ENCODE data around the gene EEF1B2. TPM values are rescaled to one million over a fixed set of nuclear protein-coding genes. Genes with fewer than 3 reads are reported as not detected.

Gene EEF1B2
- total RNA-seq, 3 donors from 2014 or later, result 359 to 563 (median 425) TPM

DNA sequence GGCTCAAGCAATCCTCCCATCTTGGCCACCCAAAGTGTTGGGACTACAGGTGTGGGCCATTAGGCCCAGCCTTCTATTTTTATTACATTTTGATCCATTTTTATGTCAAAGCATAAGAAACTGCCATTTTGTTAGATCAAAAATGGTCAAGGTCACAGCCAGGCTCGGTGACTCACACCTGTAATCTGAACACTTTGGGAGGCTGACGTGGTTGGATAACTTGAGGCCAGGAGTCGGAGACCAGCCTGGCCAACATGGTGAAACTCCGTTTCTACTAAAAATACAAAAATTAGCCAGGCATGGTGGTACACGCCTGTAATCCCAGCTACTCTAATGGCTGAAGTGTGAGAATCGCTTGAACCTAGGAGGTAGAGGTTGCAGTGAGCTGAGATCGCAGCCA is 49.2 kb downstream of the EEF1B2 start:
- Histone ChIP-seq H3K9me3 (no peaks in the 10 kb centered on the region), H3K36me3 (no peaks in the 10 kb centered on the region), H3K27me3 (no peaks in the 10 kb centered on the region), H3K4me3 (no peak overlapping the region), H3K4me1 (no peaks in the 10 kb centered on the region), H3K27ac (no peak overlapping the region)
- TF ChIP-seq, protein P1, sequence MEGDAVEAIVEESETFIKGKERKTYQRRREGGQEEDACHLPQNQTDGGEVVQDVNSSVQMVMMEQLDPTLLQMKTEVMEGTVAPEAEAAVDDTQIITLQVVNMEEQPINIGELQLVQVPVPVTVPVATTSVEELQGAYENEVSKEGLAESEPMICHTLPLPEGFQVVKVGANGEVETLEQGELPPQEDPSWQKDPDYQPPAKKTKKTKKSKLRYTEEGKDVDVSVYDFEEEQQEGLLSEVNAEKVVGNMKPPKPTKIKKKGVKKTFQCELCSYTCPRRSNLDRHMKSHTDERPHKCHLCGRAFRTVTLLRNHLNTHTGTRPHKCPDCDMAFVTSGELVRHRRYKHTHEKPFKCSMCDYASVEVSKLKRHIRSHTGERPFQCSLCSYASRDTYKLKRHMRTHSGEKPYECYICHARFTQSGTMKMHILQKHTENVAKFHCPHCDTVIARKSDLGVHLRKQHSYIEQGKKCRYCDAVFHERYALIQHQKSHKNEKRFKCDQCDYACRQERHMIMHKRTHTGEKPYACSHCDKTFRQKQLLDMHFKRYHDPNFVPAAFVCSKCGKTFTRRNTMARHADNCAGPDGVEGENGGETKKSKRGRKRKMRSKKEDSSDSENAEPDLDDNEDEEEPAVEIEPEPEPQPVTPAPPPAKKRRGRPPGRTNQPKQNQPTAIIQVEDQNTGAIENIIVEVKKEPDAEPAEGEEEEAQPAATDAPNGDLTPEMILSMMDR (IDR thresholded peaks at IDR 0.05), result no peak
- TF ChIP-seq POLR2AphosphoS5 (IDR thresholded peaks at IDR 0.05) (no peak), POLR2A (IDR thresholded peaks at IDR 0.05) (no peak)
- DNase-seq (ENCODE audit: low spot score in 2 of 2), result no peak
- intact Hi-C loops (cut with DNase I; ENCODE audit: low total_unique reads), result no loop called here

DNA sequence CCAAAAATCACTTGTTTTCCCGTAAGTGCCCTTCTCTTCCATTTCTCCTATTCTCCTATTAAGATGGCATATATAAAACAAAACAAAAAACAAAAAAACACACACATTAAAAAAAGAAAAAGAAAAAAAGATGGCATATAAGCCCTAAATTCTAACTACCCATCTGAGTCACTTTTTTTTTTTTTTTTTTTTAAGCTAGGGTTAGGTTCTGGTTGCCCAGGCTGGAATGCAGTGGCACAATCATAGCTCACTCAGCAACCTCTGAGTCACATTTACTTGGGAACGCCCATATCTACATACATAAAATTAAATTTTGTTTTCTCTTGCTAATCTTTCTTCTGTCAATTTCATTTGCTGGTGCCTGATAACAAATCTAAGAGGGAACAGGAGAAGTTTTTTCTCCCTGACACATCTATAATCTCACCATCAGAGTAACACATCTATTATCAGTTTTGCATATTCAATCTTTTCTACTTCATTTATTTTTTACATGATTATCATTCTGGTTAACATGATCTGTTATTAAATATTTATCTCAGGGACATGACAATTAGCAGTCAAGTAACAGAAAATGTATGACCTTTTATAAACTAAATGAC is 52.1 kb downstream of the EEF1B2 start:
- intact Hi-C loops (cut with DNase I; ENCODE audit: low total_unique reads), result no loop called here
- no peak for TF ChIP-seq POLR2AphosphoS5 (IDR thresholded peaks at IDR 0.05)
- H3K9me3 ChIP-seq, result no peaks in the 10 kb centered on the region

More for the DNA sequence above, 52.1 kb downstream of the EEF1B2 start:
- no peaks in the 10 kb centered on the region for H3K27me3 ChIP-seq
- H3K36me3 ChIP-seq, result no peaks in the 10 kb centered on the region
- no peak for DNase-seq (ENCODE audit: low spot score in 2 of 2)
- H3K4me3 ChIP-seq, result no peak overlapping the region
- H3K4me1 ChIP-seq, result no peaks in the 10 kb centered on the region
- no peak overlapping the region for H3K27ac ChIP-seq

Other genes starting within 250 kb of the EEF1B2 start
- 10 to 100 TPM; 16.3 to 29.9 (median 19.3) TPM for gene INO80D, start 73.7 kb upstream of the EEF1B2 start, total RNA-seq
- gene NDUFS1, start 451 bp upstream of the EEF1B2 start, total RNA-seq, result 10 to 100 TPM; 55.1 to 78.4 (median 61.0) TPM
- gene ZDBF2, start 114.8 kb downstream of the EEF1B2 start, total RNA-seq, result 10 to 100 TPM in 2 of 3 donors, 1 to 10 TPM in 1; 7.2 to 14.9 (median 10.2) TPM